HepG2 (cell line): ENCODE results near the gene DTD2. TPM values are rescaled to one million over a fixed set of nuclear protein-coding genes. Genes with fewer than 3 reads are reported as not detected.
A peak's percentile ranks its signal among the peaks of the same experiment; 100 is the strongest.

Source experiments
- HNRNPUL1 ChIP-seq: fragments of 200-400 bp; formaldehyde crosslinking; IDR thresholded peaks from 2 replicates; pipeline ENCODE4 v1.6.1; 2017; ENCODE audit warnings: low read depth, mild to moderate bottlenecking, low read length, moderate library complexity
- JUNB ChIP-seq: sonication (generic); formaldehyde crosslinking; IDR thresholded peaks from 2 replicates; pipeline ENCODE4 v1.8.0; 2022; ENCODE audit warnings: missing genetic modification reagents, mild to moderate bottlenecking, borderline replicate concordance
- RARA ChIP-seq: IDR thresholded peaks from 2 replicates; pipeline ENCODE4 v1.6.1; 2016; ENCODE audit warnings: missing genetic modification reagents, missing compliant biosample characterization
- RBAK ChIP-seq: sonication (generic); formaldehyde crosslinking; IDR thresholded peaks from 2 replicates; pipeline ENCODE4 v1.5.1; 2020; ENCODE audit warnings: mild to moderate bottlenecking, missing genetic modification reagents
- RBM22 ChIP-seq: fragments of 200-400 bp; formaldehyde crosslinking; optimal IDR thresholded peaks from 2 replicates; pipeline ENCODE3; 2017; ENCODE audit warnings: mild to moderate bottlenecking, low read length, moderate library complexity
- SAP130 ChIP-seq: IDR thresholded peaks from 2 replicates; pipeline ENCODE4 v1.6.1; 2016; ENCODE audit warnings: low read depth
- SRSF9 ChIP-seq: fragments of 200-400 bp; formaldehyde crosslinking; IDR thresholded peaks from 2 replicates; pipeline ENCODE4 v1.6.1; 2018; ENCODE audit warnings: borderline replicate concordance, mild to moderate bottlenecking, low read depth, low read length; ENCODE audit not compliant: insufficient read depth, poor library complexity, severe bottlenecking
- STAT5B ChIP-seq: sonication (generic); formaldehyde crosslinking; IDR thresholded peaks from 2 replicates; pipeline ENCODE4 v1.4.0; 2020; ENCODE audit warnings: missing genetic modification reagents
- TBL1XR1 ChIP-seq: fragments of 150-350 bp; IDR thresholded peaks from 2 replicates; pipeline ENCODE4 v1.6.1; 2014; ENCODE audit warnings: borderline replicate concordance, low read length; ENCODE audit not compliant: partially characterized antibody
- TBX2 ChIP-seq: sonication (generic); formaldehyde crosslinking; IDR thresholded peaks from 2 replicates; pipeline ENCODE4 v1.5.0; 2020; ENCODE audit warnings: missing genetic modification reagents, mild to moderate bottlenecking, borderline replicate concordance
- YEATS4 ChIP-seq: sonication (generic); formaldehyde crosslinking; IDR thresholded peaks from 2 replicates; pipeline ENCODE4 v1.4.0; 2020; ENCODE audit warnings: missing genetic modification reagents, borderline replicate concordance
- ZBTB8A ChIP-seq: sonication (generic); formaldehyde crosslinking; IDR thresholded peaks from 2 replicates; pipeline ENCODE4 v1.4.0; 2020; ENCODE audit warnings: mild to moderate bottlenecking, low read depth, missing genetic modification reagents, borderline replicate concordance
- ZFP36 ChIP-seq: fragments of 150-350 bp; IDR thresholded peaks from 2 replicates; pipeline ENCODE4 v1.6.1; 2018; ENCODE audit warnings: borderline replicate concordance, low read length, low read depth; ENCODE audit not compliant: partially characterized antibody
- ZFP37 ChIP-seq: sonication (generic); formaldehyde crosslinking; IDR thresholded peaks from 2 replicates; pipeline ENCODE4 v1.4.0; 2020; ENCODE audit warnings: missing genetic modification reagents, borderline replicate concordance
- ZFP62 ChIP-seq: sonication (generic); formaldehyde crosslinking; IDR thresholded peaks from 2 replicates; pipeline ENCODE4 v1.4.0; 2020; ENCODE audit warnings: missing genetic modification reagents
- ZNF3 ChIP-seq: IDR thresholded peaks from 2 replicates; pipeline ENCODE4 v1.7.0; 2017; ENCODE audit warnings: inconsistent platforms
- ZNF367 ChIP-seq: sonication (generic); formaldehyde crosslinking; IDR thresholded peaks from 2 replicates; pipeline ENCODE4 v1.4.0; 2020; ENCODE audit warnings: missing genetic modification reagents, borderline replicate concordance
- ZNF75D ChIP-seq: sonication (generic); formaldehyde crosslinking; IDR thresholded peaks from 2 replicates; pipeline ENCODE4 v1.8.1; 2023; ENCODE audit warnings: missing genetic modification reagents, mild to moderate bottlenecking, borderline replicate concordance
- ZNF775 ChIP-seq: sonication (generic); formaldehyde crosslinking; IDR thresholded peaks from 2 replicates; pipeline ENCODE4 v1.4.0; 2020; ENCODE audit warnings: missing genetic modification reagents, mild to moderate bottlenecking, moderate library complexity, borderline replicate concordance
- polyA plus RNA-seq, 8 experiments: library from polyadenylated mRNA; depleted of rRNA in 3 of 8; stranded (reverse) in 7 of 8; unstranded in 1 of 8; fragments of >200 nt; fragmentation: Illumina TruSeq in 4 of 8; extraction: Trizol in 4 of 8; gene quantifications; 2 replicates each; pipeline versions ENCODE4 v1.2.1 to v1.2.3, GENCODE V29; 2011 to 2016; ENCODE audit warnings: low read depth in 4 of 8, missing spikeins in 1 of 8, mixed read lengths in 1 of 8; ENCODE audit not compliant: insufficient read depth in 1 of 8
- total RNA-seq, 5 experiments: library from RNA; depleted of rRNA; stranded (reverse); fragments of >200 nt; fragmentation: Illumina TruSeq; extraction: Trizol; gene quantifications; 2 replicates each; pipeline ENCODE4 v1.2.3, GENCODE V29; 2016; ENCODE audit warnings: low read depth in 1 of 5
- TF ChIP-seq, protein P1 (sequence below): sonication (generic); formaldehyde crosslinking; IDR thresholded peaks from 2 replicates; pipeline ENCODE4 v1.5.1; 2020; ENCODE audit warnings: missing genetic modification reagents, mild to moderate bottlenecking, borderline replicate concordance
- TF ChIP-seq, protein P2 (sequence below): sonication (generic); formaldehyde crosslinking; IDR thresholded peaks from 2 replicates; pipeline ENCODE4 v1.8.1; 2022; ENCODE audit warnings: low read depth, mild to moderate bottlenecking, missing genetic modification reagents
- TF ChIP-seq, protein P3 (sequence below): sonication (generic); formaldehyde crosslinking; IDR thresholded peaks from 2 replicates; pipeline ENCODE4 v1.4.0; 2020; ENCODE audit warnings: mild to moderate bottlenecking, low read depth, missing genetic modification reagents
- TF ChIP-seq, protein P4 (sequence below): sonication (generic); formaldehyde crosslinking; IDR thresholded peaks from 2 replicates; pipeline ENCODE4 v1.5.0; 2020; ENCODE audit warnings: missing genetic modification reagents, mild to moderate bottlenecking, borderline replicate concordance

The DTD2 gene
- total and polyA plus RNA-seq, 2 of the 13 experiments (the other 11 are each of a cell fraction or from before 2014, with no cell fraction given), result 22.3 to 49.8 TPM

DNA sequence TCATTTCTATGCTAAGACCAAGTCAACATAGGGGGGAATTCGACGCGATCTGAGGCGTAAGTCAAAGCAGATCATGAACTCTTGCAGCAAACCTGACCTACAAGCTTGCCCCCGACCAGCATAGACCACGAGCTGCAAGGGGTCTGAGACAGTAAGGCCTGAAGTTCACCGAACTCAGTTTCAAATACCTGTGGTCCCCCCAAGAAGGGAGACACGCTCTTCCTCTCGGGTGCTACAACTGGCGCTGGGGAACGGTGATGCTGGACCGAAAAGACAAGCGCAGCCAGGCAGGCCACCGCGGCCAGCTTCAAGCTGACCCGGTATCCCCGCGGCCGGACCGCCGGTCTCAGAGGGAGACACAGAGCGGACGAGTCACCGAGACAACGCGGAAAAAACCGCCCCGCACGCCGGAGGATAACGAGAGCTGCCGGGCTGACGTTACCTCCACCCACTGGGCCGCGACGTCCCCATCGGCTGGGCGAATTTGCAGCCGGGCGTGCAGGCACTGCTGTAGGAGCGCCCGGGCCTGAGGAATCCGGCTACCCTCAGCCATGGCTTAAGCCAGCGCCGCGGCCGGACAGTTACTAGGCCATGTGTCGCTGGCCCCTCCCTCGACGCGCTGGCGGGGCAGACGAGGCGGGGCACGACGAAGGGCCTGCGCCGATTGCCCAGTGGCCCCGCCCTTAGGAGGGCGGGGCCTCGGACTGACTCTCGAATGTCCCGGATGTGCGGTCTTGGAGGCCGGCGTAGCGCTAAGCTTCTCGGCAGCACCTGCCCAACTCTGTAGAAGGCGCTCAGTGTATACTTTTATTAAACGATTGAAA lies at the start of gene DTD2 (continued):
- TF ChIP-seq, protein P1, sequence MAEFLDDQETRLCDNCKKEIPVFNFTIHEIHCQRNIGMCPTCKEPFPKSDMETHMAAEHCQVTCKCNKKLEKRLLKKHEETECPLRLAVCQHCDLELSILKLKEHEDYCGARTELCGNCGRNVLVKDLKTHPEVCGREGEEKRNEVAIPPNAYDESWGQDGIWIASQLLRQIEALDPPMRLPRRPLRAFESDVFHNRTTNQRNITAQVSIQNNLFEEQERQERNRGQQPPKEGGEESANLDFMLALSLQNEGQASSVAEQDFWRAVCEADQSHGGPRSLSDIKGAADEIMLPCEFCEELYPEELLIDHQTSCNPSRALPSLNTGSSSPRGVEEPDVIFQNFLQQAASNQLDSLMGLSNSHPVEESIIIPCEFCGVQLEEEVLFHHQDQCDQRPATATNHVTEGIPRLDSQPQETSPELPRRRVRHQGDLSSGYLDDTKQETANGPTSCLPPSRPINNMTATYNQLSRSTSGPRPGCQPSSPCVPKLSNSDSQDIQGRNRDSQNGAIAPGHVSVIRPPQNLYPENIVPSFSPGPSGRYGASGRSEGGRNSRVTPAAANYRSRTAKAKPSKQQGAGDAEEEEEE (CRISPR knock-in tag), result peak; percentile 98; the same call in 1 of the 2 replicates
- peak; percentile 99 for TF ChIP-seq ZBTB8A (CRISPR knock-in tag)
- peak; percentile 99 for TF ChIP-seq ZFP37 (CRISPR knock-in tag)
- TF ChIP-seq, protein P2, sequence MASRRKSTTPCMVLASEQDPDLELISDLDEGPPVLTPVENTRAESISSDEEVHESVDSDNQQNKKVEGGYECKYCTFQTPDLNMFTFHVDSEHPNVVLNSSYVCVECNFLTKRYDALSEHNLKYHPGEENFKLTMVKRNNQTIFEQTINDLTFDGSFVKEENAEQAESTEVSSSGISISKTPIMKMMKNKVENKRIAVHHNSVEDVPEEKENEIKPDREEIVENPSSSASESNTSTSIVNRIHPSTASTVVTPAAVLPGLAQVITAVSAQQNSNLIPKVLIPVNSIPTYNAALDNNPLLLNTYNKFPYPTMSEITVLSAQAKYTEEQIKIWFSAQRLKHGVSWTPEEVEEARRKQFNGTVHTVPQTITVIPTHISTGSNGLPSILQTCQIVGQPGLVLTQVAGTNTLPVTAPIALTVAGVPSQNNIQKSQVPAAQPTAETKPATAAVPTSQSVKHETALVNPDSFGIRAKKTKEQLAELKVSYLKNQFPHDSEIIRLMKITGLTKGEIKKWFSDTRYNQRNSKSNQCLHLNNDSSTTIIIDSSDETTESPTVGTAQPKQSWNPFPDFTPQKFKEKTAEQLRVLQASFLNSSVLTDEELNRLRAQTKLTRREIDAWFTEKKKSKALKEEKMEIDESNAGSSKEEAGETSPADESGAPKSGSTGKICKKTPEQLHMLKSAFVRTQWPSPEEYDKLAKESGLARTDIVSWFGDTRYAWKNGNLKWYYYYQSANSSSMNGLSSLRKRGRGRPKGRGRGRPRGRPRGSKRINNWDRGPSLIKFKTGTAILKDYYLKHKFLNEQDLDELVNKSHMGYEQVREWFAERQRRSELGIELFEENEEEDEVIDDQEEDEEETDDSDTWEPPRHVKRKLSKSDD (CRISPR knock-in tag), result peak; percentile 98
- no peak for TF ChIP-seq JUNB
- TF ChIP-seq TBL1XR1, result peak; percentile 77
- peak; percentile 90; the same call in 1 of the 2 replicates for TF ChIP-seq RBAK (CRISPR knock-in tag)
- TF ChIP-seq TBX2, result peak; percentile 99
- peak; percentile 97 for TF ChIP-seq STAT5B (CRISPR knock-in tag)
- no peak for TF ChIP-seq SRSF9
- TF ChIP-seq, protein P3, sequence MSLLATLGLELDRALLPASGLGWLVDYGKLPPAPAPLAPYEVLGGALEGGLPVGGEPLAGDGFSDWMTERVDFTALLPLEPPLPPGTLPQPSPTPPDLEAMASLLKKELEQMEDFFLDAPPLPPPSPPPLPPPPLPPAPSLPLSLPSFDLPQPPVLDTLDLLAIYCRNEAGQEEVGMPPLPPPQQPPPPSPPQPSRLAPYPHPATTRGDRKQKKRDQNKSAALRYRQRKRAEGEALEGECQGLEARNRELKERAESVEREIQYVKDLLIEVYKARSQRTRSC (CRISPR knock-in tag), result peak; percentile 99
- TF ChIP-seq ZNF75D (CRISPR knock-in tag), result peak; percentile 68; the same call in 1 of the 2 replicates
- TF ChIP-seq ZFP36, result peak; percentile 3
- TF ChIP-seq ZFP62 (CRISPR knock-in tag), result peak; percentile 87; the same call in 1 of the 2 replicates
- peak; percentile 68; the same call in 1 of the 2 replicates for TF ChIP-seq HNRNPUL1
- TF ChIP-seq, protein P4, sequence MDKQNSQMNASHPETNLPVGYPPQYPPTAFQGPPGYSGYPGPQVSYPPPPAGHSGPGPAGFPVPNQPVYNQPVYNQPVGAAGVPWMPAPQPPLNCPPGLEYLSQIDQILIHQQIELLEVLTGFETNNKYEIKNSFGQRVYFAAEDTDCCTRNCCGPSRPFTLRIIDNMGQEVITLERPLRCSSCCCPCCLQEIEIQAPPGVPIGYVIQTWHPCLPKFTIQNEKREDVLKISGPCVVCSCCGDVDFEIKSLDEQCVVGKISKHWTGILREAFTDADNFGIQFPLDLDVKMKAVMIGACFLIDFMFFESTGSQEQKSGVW, result peak; percentile 94; the same call in 1 of the 2 replicates
- peak; percentile 64 for TF ChIP-seq RARA (CRISPR knock-in tag)
- peak; percentile 71; the same call in 1 of the 2 replicates for TF ChIP-seq ZNF3 (CRISPR knock-in tag)
- TF ChIP-seq RBM22, result no peak
- peak; percentile 99 for TF ChIP-seq ZNF775 (CRISPR knock-in tag)
- TF ChIP-seq ZNF367 (CRISPR knock-in tag), result peak; percentile 95
- TF ChIP-seq SAP130 (CRISPR knock-in tag), result peak; percentile 99
- peak; percentile 100 for TF ChIP-seq YEATS4 (CRISPR knock-in tag)
